PC-9 (cell line): Measurements from ENCODE around the gene MYH3. TPM values are rescaled to one million over a fixed set of nuclear protein-coding genes. Genes with fewer than 3 reads are reported as not detected.

Source experiments
- BruUV-seq: library from RNA; stranded (reverse); fragments of 400-500 nt; replicated peaks from 2 replicates; lab custom pipeline; 2021; lab: Mats Ljungman, UMichigan
- CTCF ChIA-PET: fragments of 300-600 bp; sonication (Branson Sonifier 250); formaldehyde crosslinking; loops from one replicate; lab custom pipeline; 2022; ENCODE audit warnings: antibody characterized with exemption; lab: Charles Lee
- POLR2A ChIA-PET: fragments of 300-600 bp; sonication (Branson Sonifier 250); formaldehyde crosslinking; loops from one replicate; lab custom pipeline; 2022; ENCODE audit warnings: antibody characterized with exemption; ENCODE audit not compliant: unreplicated experiment; lab: Charles Lee
- DNase-seq, 2 experiments: peaks; one replicate each; pipeline versions ENCODE4 v3.0.0 to v3.0.0-alpha.2; 2015 to 2022; ENCODE audit warnings: mixed read lengths in 1 of 2
- H2AFZ ChIP-seq: fragments of 200-600 bp; sonication (generic); 2 replicates; pipeline ENCODE4 v1.8.1; 2017; ENCODE audit warnings: antibody characterized with exemption
- H3F3A ChIP-seq: fragments of 200-600 bp; sonication (generic); 2 replicates; pipeline ENCODE4 v1.8.1; 2017; ENCODE audit warnings: antibody characterized with exemption, mild to moderate bottlenecking, low read depth; ENCODE audit not compliant: insufficient read depth
- H3K27ac ChIP-seq: fragments of 200-600 bp; sonication (generic); 2 replicates; pipeline ENCODE4 v1.6.1; 2016; ENCODE audit warnings: mixed run types
- H3K27me3 ChIP-seq: fragments of 200-600 bp; sonication (generic); 2 replicates; pipeline ENCODE4 v1.6.1; 2016; ENCODE audit warnings: low read depth, mixed run types; ENCODE audit not compliant: insufficient read depth
- H3K36me3 ChIP-seq: fragments of 200-600 bp; sonication (generic); 2 replicates; pipeline ENCODE4 v1.6.1; 2016; ENCODE audit warnings: low read depth, mixed run types
- H3K4me1 ChIP-seq: fragments of 200-600 bp; sonication (generic); replicated peaks from 2 replicates; pipeline ENCODE4 v1.6.1; 2016; ENCODE audit warnings: mixed run types; ENCODE audit not compliant: insufficient read depth
- H3K4me2 ChIP-seq: fragments of 200-600 bp; sonication (generic); 2 replicates; pipeline ENCODE4 v1.6.1; 2017; ENCODE audit warnings: mixed run types
- H3K4me3 ChIP-seq: fragments of 200-600 bp; sonication (generic); 2 replicates; pipeline ENCODE4 v1.6.1; 2016; ENCODE audit warnings: mixed run types
- H3K79me2 ChIP-seq: fragments of 200-600 bp; sonication (generic); 2 replicates; pipeline ENCODE4 v1.6.1; 2017; ENCODE audit warnings: low read depth, mixed run types
- H3K9me2 ChIP-seq: fragments of 200-600 bp; sonication (generic); 2 replicates; pipeline ENCODE4 v1.8.1; 2017; ENCODE audit warnings: mild to moderate bottlenecking; ENCODE audit not compliant: insufficient read depth
- H3K9me3 ChIP-seq: fragments of 200-600 bp; sonication (generic); 2 replicates; pipeline ENCODE4 v1.8.1; 2016; ENCODE audit warnings: low read depth; ENCODE audit not compliant: insufficient read depth
- H4K20me1 ChIP-seq: fragments of 200-600 bp; sonication (generic); 2 replicates; pipeline ENCODE4 v1.8.1; 2017; ENCODE audit not compliant: insufficient read depth
- CTCF ChIP-seq: fragments of 200-600 bp; sonication (generic); conservative IDR thresholded peaks from 2 replicates; pipeline ENCODE4 v1.6.1; 2017; ENCODE audit warnings: mixed run types, antibody characterized with exemption, mild to moderate bottlenecking, moderate library complexity
- EZH2 ChIP-seq: fragments of 200-600 bp; sonication (generic); IDR thresholded peaks from 2 replicates; pipeline ENCODE4 v1.8.0; 2017; ENCODE audit warnings: antibody characterized with exemption, low read depth
- intact Hi-C: fragments of 100-400 bp; cut with micrococcal nuclease; formaldehyde crosslinking; loops from one replicate; pipeline ENCODE4 v1.10.0; 2022; ENCODE audit not compliant: unreplicated experiment
- total RNA-seq: library from RNA; stranded (reverse); gene quantifications from 2 replicates; pipeline ENCODE4 v1.2.3, GENCODE V29; 2021

The MYH3 gene
- total RNA-seq, 1 experiment from 2014 or later, result 0.07 TPM

- no peaks in the 10 kb centered on the region for H3F3A ChIP-seq
- H4K20me1 ChIP-seq, result no peaks in the 10 kb centered on the region
- no peaks in the 10 kb centered on the region for H3K79me2 ChIP-seq
- TF ChIP-seq CTCF, result no peak
- TF ChIP-seq EZH2, result no peak
- H3K4me2 ChIP-seq, result no peak overlapping the region
- no peaks in the 10 kb centered on the region for H3K9me2 ChIP-seq
- H3K36me3 ChIP-seq, result no peaks in the 10 kb centered on the region
- POLR2A ChIA-PET, result no interaction called here
- peaks cover 44% of the 10 kb centered on the region for H3K27me3 ChIP-seq
- H3K4me3 ChIP-seq, result no peak overlapping the region
- no peak overlapping the region for H3K27ac ChIP-seq
- DNase-seq, result no peak
- CTCF ChIA-PET, result no interaction called here
- intact Hi-C loops, result no loop called here
- H2AFZ ChIP-seq, result no peak overlapping the region
- no peaks in the 10 kb centered on the region for H3K4me1 ChIP-seq
- H3K9me3 ChIP-seq, result no peaks in the 10 kb centered on the region
- no TSS peak for BruUV-seq
Observed at GRCh38 chr17:10583834-10584233, 73.3 kb downstream of the MYH3 start.

- no TSS peak for BruUV-seq
- Histone ChIP-seq H3K9me3 (no peaks in the 10 kb centered on the region), H3K4me1 (no peaks in the 10 kb centered on the region), H4K20me1 (no peaks in the 10 kb centered on the region), H3K27me3 (peaks cover 12% of the 10 kb centered on the region; the same call in 1 of the 2 replicates), H2AFZ (no peak overlapping the region), H3F3A (no peaks in the 10 kb centered on the region), H3K4me2 (no peak overlapping the region), H3K27ac (no peak overlapping the region), H3K79me2 (no peaks in the 10 kb centered on the region), H3K36me3 (no peaks in the 10 kb centered on the region), H3K9me2 (no peaks in the 10 kb centered on the region), H3K4me3 (no peak overlapping the region)
- ChIA-PET POLR2A (no interaction called here), CTCF (no interaction called here)
- intact Hi-C loops, result no loop called here
- no peak for TF ChIP-seq EZH2
- no peak for TF ChIP-seq CTCF
- DNase-seq, result no peak
Observed at GRCh38 chr17:10579270-10579669, 77.8 kb downstream of the MYH3 start.

Other genes starting within 250 kb of the MYH3 start
- gene MYH8, start 235.4 kb downstream of the MYH3 start, total RNA-seq, result not detected in 2 replicates
- gene MYH4, start 187.8 kb downstream of the MYH3 start, total RNA-seq, result not detected in 2 replicates
- gene MYH1, start 138.8 kb downstream of the MYH3 start, total RNA-seq, result not detected in 2 replicates
- not detected in 2 replicates for gene MYH2, start 107.7 kb downstream of the MYH3 start, total RNA-seq
- 39.6 and 59.6 TPM in 2 replicates for gene SCO1, start 40.2 kb upstream of the MYH3 start, total RNA-seq
- gene ADPRM, start 40.3 kb upstream of the MYH3 start, total RNA-seq, result 6.4 and 7.9 TPM in 2 replicates
- gene TMEM220, start 72.7 kb upstream of the MYH3 start, total RNA-seq, result not detected in 2 replicates
- gene TMEM238L, start 146.8 kb upstream of the MYH3 start, total RNA-seq, result not detected in 2 replicates
- gene PIRT, start 180.8 kb upstream of the MYH3 start, total RNA-seq, result not detected in 2 replicates